Left colon (tissue), 2 donors: ENCODE results near the gene MAD1L1. TPM values are rescaled to one million over a fixed set of nuclear protein-coding genes. Genes with fewer than 3 reads are reported as not detected.

Experiments used
- ATAC-seq: fragments of 200-7000 bp; cut with Tn5 transposase; one replicate; pipeline ENCODE4 v1.9.1; 2020; ENCODE audit warnings: mild to moderate bottlenecking, moderate library complexity
- DNase-seq, 2 donors: peaks; one replicate each; pipeline ENCODE4 v3.0.0-alpha.2; 2020
- intact Hi-C, 2 donors: fragments of 100-400 bp; cut with DNase I in 1 of 2; cut with micrococcal nuclease in 1 of 2; formaldehyde crosslinking; loops; one replicate each; pipeline versions ENCODE4 v1.11.2 to v1.14.0; 2022; cut with DNase I, micrococcal nuclease
- total RNA-seq, 2 donors: library from RNA; stranded (reverse); fragmentation: NEBNext Ultra II Directional; extraction: Animal tissue kit (Norgen Biotek cat#: 25700); gene quantifications; one replicate each; pipeline ENCODE4 v1.2.1, GENCODE V29; 2021
- donor health status: DM: no; HTN: no; CAD: no.
- donor health status: DM: yes; HTN: yes; CAD: no.

MAD1L1 gene
- total RNA-seq, 2 donors from 2014 or later = 22.1 to 28.2 TPM

DNA sequence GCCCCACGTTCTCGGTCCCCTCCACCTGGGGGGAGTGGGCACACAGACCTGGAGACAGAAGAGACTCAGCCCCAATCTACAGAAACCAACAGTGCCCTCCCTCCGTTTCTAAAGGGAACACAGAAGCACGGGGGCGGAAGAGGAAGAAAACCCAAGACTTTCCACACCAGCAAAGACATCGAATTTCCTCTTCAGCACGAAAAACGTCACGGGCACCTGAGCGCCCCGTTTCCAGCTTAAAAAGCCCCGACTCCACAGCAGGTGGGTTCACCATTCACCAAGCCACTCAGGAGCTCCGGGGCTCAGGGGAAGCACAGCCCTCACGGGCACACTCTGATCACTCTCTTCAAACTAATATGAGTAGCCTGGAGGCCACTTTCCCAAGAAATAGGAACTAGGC lies 28.9 kb upstream of the MAD1L1 start:
- DNase-seq (no peak), ATAC-seq (no peak)
- intact Hi-C loops = no loop called here

DNA sequence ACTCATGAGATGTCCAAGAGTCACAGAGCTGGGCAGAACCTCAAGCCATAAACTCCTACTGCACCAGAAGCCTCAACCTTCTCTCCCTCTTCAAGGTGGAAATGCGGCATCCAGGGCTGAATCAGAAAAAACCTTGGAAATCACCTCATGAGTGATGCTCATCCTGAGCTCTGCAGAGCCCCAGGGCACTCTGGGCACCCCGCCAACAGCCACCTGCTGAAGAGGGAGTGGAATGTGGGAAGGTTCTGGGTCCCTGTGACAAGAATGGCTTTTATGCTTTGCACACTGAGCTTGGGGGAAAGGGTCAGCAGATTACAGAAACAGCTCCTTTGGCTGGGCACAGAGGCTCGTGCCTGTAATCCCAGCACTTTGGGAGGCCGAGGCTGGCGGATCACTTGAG lies 28.1 kb upstream of the MAD1L1 start:
- intact Hi-C loops = no loop called here
- no peak for DNase-seq
- no peak for ATAC-seq

DNA sequence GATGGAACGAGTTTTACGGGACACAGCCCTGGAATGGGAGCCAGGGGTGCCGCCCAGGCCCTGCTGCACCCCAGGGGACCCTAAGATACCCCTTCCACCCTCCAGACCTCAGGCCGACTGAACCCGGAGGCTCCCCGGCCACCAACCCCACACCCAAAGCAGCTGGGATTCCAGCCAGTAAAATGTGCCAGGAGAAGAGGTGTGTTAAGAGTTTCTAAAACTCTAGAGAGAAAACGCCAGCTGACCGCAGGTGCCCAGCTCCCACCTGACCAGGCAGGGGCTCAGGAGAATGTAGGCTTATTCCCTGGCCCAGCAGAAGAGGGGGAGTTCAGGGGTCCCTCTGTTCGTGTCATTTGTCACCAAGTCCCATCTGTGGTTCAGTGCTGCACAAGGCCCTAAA lies 26.7 kb upstream of the MAD1L1 start:
- ATAC-seq = no peak
- intact Hi-C loops = no loop called here
- no peak for DNase-seq

DNA sequence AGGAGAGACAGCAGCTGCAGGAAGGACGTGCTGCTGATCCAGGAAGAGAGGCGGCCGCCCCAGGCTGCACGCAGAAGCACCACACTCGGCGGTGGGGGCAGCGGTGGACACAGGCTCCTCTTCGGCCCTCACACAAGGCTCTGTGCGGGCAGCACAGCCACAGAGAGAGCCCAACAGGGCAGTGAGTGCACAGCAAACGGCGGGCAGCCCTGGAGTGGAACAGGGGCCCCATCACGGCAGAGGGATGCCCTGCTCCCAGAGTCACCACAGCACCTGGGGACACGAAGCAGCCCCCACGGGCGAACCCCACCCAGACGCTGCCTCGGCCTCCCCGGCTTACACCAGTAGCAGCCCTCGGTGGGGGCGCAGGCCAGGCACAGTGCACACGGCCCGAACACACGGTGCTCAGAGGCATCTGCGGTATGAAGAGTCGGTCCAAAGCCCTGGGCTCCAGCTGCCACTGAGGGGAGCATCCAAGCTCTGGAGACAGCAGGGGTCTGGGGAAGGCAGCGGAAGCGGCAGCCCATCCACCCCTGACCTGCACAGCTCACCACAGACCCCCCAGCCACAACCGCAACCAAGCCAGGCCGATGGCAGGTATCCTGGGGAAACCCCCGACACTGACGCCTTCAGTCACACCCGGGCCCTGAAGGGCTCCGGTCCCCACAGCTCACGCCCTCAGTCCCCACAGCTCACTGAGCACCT lies 26.1 kb upstream of the MAD1L1 start:
- intact Hi-C loops = no loop called here
- DNase-seq = no peak
- ATAC-seq = no peak

DNA sequence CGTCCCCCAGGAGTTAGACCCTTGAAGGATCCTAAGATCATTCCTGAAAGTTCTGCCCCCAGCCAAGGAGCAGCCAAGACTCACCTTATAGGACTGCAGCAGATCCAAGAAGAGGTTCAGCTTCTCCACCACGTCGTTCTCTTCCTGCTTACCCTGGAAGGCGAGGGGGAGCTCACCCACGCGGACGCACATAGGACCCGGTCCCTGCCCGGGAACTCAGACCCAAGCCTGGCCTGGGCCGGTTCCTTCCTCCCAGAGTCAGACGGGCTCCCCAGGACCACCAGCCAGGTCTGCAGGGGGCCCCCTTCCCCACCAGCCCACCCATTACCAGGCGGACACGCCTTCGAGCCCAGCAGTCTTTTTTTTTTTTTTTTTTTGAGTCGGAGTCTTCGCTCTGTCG lies 24.9 kb upstream of the MAD1L1 start:
- intact Hi-C loops = no loop called here
- DNase-seq (no peak), ATAC-seq (no peak)

DNA sequence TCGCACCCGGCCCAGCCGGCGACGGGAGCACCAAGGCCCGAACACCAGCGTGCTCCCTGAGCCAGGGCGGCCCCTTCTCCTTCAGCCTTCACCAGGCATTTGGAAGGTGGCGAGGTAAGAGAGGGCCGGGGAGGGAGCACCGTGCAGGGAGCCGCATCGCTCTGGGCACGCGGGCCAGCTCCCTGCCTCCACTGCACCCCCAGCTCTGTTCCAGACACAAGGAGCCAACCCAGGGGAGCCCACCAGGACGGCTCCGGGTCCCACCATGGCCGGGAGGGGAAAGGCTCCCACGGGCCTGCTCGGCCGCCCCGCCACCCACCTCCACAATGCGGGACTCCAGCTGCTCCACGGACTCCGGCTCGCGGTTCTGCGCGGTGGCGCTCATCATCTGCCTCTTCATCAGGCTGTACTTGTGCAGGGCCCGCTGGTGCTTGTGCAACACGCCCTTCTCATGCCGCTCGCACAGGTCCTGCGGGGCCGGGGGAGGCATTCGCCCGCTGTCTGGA lies 24.4 kb upstream of the MAD1L1 start:
- intact Hi-C loops = no loop called here
- DNase-seq (no peak), ATAC-seq (no peak)

DNA sequence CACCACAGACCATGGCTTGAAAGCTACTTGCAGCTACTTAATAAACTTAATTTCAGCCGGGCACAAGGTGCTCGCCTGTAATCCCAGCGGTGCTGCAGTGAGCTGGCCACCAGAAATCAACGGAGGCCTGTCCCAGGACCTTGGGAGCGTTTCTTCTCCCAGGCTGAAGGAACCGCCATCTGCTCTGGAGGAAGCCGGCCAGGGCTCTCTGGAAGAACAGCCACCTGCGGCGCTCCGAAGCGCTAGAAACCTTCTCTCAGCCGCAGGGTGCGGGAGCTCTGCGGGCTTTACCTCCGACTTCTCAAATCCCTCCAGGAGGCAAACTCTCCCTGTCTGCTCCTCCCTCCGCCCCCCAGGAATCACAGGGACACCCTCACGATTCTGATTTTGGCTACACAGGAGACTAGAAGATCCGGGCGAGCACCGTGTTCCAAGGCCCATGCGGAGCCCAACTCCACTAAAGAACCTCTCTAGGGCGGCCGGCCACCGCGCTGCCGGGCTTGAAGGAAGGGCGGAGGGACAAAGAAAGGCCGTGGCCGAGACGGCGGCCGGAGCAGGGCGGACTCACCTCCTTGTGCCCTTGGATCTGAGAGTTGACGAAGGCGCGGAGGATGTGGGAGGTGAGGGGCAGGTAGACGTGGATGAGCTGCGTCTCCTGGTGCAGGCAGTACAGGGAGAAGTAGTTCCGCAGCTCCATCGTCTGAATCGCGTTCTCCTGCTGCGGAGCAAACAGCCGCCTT lies 23.7 kb upstream of the MAD1L1 start:
- no peak for ATAC-seq
- DNase-seq = no peak
- intact Hi-C loops = no loop called here

DNA sequence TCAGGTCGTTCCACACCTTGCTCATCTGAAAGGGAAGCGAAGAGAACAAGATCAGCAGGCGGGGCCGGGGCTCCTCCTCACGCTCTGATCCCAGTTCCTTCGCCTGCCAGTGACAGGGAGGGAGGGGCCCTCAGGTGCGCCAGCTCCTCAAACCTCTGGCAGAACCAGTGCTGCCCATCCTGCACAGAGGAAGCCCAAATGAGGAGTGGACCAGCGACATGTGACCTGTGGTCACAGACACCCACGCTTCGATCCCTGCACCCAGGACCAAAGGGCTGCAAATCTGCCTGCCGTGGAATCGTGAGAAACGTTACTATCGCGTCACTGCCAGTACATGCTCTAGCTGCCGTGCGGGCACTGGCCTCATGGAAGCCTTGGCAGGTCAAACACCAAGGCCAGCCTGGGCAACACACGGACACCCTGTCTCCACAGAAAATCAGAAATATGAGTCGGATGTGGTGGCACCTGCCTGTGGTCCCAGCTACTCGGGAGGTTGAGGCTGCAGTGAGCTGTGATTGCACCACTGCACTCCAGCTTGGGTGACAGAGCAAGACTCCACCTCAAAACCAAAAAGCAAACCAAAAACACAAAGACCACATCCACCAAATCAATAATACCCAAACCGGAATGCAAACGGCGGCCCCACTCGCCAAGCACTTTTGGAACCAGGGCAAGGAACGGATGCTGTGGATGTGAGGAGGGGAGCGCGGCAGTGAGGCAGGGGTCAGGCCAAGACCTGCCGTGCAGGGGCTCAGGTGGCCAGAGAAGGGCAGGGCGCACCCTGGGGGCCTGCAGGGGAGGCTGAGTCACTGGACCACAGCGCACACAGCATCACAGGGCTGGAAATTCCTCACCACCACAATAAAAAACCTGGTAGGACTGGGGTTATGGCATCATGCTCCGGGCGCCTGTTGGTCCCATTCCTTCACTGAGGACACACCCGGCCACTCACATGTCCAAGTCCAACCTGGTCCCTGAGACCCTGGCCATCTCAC lies 22.7 kb upstream of the MAD1L1 start:
- no peak for ATAC-seq
- no peak for DNase-seq
- intact Hi-C loops = no loop called here

DNA sequence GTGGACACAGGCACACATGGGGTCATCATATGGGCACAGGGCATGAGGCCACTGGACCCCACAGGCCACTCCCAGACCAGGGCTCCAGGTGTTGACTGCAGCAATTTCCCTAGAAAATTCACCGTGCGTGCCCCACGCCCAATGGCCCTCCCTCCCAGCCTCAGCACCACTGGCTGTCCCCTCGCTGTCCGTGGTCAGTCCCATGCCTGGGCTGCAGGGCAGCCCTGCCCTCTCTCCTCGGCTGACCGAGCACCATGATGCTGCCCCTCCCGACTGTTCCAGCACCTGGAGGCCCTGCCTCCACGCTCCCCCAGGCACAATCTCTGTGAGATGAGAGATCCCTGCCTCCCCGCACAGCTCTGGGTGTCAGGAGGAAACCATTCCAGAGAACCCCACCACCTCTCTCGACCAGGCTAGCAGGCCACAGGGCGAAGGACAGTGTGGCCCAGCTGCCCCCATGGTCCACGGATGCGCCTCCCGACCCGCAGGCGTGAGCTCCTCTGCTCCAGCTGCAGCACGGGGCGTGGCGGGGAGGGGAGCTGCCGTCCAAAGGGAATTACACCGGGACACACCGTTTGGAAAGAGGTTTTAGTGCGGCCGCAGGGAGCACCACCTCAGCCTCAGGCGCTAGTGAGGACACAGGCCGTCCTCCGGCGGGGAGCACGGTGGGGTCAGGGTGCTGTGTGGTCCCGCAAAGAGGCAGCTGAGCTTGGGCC lies 21.8 kb upstream of the MAD1L1 start:
- intact Hi-C loops = no loop called here
- DNase-seq (no peak), ATAC-seq (no peak)

DNA sequence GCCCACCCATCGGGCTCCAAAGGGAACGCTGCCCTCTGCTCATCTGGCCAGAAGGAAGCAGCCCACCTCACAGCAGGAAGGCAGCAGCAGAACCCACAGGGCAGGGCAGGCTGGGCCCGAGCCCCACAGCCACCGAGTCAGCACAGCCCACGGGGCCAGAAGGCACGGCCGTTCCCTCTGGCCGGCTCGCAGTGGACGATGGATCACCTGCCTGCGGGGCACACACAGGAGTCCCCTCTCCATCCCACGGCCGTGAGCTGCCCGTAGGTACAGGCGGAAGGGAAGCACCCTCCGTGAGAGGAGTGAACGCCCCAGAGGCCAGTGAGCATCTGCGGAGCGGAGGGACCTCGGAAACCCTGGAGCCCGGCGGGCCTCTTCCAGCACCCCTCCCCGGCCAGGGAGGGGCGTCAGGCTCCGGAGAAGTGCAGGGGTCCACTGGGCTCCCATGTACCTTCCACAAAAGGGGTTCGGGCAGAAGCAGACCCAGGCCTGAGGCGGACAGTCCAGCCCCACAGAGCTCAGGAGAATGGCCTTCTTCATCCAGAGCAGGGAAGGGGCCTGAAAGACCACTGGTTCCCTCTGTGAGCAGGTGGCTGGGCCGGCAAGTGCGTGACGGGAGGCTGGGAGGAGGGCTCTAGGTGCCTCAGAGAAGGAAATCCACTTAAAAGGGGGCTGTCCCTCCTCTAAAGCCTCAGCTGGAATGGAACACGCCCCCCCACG lies 20.9 kb upstream of the MAD1L1 start:
- no peak for DNase-seq
- ATAC-seq = no peak
- intact Hi-C loops = no loop called here

DNA sequence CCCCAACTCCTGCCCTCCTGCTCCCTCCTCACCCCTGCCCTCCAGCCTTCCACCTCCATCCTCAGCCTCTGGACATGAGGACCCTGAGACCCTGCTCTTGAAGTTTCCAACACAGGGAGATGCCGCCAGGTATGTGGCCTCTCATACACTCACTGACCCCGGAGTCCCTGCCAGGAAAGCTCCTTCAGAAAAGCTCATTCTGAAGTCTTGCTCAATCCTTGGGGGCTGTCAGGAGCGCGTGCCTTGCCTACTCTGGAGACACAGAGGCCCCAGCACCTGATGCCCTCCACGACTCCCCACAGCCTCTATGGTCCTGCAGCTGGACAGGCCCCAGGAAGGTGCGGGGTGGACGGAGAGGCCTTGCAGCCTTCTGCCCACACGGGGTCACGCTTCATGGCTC lies 20.3 kb upstream of the MAD1L1 start:
- ATAC-seq (no peak), DNase-seq (no peak)
- intact Hi-C loops = no loop called here

DNA sequence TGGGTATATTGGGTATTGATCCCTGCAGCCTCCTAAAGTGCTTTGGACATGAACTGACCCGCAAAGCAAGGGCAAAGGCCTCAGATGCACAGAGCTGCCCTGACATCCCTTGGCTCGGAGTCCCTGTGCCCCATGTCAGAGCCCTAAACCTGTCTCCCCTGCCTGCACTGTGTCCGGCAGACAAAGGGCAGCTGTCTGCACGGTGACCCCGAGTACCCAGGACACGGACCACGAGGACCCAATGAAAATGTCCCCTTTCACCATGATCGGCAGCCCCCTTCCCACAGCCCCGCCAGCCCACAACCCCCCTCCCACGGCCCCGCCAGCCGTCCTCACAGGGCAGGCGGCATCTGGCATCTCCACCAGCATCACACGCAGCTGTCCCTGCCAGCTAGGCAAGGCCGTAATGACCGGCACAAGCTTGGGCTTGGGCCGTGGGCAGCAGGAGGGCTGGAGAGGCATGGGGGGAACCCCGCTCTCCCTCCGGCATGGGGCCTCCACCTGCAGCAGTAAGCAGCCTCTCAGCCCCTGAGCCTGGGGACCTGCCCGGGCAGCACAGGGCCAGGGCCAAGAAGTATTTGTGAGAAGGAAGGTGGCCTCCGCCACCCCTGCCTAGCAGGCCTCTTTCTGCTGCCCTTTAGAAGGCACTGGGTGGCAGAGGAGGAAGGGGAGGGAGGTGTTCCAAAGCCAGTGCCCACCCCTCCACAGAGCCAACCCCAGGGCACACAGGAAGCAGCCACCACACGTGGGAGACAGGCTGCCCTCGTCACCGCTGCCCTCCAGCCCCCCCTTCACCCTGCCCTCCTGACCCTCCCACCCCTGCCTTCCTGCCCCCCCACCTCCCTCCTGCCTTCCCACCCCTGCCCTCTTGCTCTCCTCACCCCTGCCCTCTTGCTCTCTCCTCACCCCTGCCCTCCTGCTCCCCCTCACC lies 19.4 kb upstream of the MAD1L1 start:
- DNase-seq = no peak
- ATAC-seq = no peak
- intact Hi-C loops = no loop called here

DNA sequence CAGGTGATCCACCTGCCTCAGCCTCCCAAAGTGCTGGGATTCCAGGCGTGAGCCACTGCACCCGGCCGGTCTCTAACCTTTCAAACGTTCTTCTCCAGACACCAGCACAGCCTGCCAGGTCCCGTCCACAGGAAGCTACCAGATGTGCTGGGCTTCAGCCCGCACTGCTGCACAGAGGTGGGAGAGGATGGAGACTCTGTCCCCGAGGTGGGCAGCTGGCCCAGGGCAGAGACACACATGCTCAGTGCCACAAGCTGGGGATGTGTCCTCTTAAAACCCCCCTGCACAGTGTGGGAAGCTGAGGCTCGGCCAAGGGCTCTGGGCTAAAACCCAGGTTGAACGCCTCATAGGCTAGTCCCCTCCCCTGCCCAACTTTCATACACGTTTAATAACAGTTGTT lies 18.6 kb upstream of the MAD1L1 start:
- intact Hi-C loops = no loop called here
- DNase-seq = no peak
- no peak for ATAC-seq

DNA sequence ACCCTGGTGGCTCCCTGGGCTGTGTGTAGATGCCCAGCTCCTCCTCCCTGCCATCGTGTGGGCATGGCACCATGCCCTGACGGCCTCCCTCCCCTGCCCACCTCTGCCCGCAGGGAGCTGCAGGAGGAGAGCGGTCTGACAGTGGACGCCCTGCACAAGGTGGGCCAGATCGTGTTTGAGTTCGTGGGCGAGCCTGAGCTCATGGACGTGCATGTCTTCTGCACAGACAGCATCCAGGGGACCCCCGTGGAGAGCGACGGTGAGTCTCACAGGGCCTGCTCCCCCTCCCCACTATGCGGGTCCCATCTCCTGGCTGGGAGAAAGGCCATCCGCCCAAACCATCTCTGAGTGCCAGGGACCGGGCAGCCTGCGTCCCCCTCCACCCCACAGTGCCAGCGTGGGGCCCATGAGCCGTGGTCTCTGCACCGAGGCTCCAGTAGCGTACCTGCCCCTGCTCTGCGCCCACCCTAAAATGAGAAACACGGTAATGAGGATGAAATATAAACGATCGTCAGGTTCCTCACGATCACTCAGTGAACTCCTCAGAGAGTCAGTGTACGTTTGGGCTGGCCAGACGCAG lies 17.1 kb upstream of the MAD1L1 start:
- ATAC-seq = no peak
- intact Hi-C loops = no loop called here

DNA sequence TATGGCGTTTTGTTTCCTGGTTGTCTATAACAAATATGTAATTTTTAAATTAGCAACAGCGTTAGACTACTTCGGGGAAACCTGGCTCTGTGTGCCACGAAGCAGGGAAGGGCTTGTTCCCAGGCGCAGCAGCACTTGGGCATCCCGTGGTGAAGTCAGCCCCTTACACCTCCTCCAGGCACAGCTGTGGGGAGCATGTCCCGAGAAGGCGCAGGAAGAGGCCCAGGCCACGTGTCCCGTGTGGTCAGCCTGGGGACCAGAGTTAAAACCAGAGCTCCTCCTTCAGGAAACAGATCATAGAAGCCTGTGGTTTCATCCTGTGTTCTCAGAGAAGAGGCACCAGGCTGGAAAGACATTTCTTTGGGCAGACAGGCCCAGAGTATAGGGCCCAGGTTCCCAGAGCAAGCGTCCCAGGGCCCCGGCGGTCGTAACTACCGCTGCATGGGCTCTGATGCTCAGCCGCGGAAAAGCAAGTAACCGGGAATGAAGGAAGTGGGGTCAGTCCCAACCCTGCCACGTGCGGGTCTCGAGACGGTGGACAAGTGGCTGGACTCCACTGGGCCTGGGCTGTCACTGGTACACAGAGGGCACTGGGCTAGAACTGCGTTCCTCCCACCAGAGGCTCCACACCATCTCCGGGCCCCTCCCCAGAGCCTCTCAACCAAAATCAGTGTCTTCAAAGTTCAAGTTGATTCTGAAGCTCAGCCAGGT lies 16.4 kb upstream of the MAD1L1 start:
- ATAC-seq = peak; percentile 25
- intact Hi-C loops = no loop called here
- DNase-seq = peak; percentile 39 to 61

More for the DNA sequence above, 17.1 kb upstream of the MAD1L1 start:
- no peak for DNase-seq
